ENCODE data around the gene CNRIP1. TPM values are rescaled to one million over a fixed set of nuclear protein-coding genes. Genes with fewer than 3 reads are reported as not detected.

CNRIP1 gene
- total RNA-seq, 1 experiment from 2014 or later, result 0.84 TPM

DNA sequence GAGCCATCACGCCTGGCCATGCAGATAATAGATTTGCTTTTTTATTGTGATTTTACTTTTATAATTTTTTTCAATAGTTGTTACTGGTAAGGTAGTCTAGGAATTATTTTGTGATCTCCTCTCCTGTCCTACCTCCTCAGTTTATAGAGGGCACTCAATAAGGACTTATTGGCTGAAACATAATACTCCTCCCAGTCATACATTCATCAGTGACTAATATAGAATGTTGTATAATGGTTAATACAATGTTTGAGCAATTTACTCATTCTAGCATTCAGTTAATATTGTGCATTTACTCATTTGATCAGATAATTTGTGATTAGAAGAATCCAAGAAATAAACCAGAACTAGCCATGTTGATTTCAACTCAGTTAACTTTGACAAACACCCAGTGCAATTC is 41.6 kb downstream of the CNRIP1 start:
- ChIA-PET CTCF (interaction anchor here (0.6 to 1.9 kb wide), 2 partner anchors 103 to 156 kb away, joined by 3 to 8 read pairs; no protein-coding TSS in a partner anchor), POLR2A (interaction anchor here (0.6 to 20.2 kb wide), 3 partner anchors 10 to 25 kb away, joined by 3 to 308 read pairs (median 7); partner anchors contain the start of gene PPP3R1)
- Mint-ChIP-seq H3K27me3 (ENCODE audit: insufficient read depth, unreplicated experiment) (no peaks in the 10 kb centered on the region), H3K9me3 (ENCODE audit: unreplicated experiment) (no peaks in the 10 kb centered on the region), H3K4me1 (ENCODE audit: insufficient read depth, unreplicated experiment) (peaks cover 7% of the 10 kb centered on the region), H3K36me3 (ENCODE audit: insufficient read depth, unreplicated experiment) (no peaks in the 10 kb centered on the region), H3K4me3 (ENCODE audit: unreplicated experiment) (no peak overlapping the region), H3K27ac (ENCODE audit: low read depth, unreplicated experiment) (no peak overlapping the region)
- DNase-seq (ENCODE audit: unreplicated experiment), result no peak
- intact Hi-C loops (cut with micrococcal nuclease), result no loop called here
- BruUV-seq (replicated peaks), result no TSS peak
- TF ChIP-seq, protein P1, sequence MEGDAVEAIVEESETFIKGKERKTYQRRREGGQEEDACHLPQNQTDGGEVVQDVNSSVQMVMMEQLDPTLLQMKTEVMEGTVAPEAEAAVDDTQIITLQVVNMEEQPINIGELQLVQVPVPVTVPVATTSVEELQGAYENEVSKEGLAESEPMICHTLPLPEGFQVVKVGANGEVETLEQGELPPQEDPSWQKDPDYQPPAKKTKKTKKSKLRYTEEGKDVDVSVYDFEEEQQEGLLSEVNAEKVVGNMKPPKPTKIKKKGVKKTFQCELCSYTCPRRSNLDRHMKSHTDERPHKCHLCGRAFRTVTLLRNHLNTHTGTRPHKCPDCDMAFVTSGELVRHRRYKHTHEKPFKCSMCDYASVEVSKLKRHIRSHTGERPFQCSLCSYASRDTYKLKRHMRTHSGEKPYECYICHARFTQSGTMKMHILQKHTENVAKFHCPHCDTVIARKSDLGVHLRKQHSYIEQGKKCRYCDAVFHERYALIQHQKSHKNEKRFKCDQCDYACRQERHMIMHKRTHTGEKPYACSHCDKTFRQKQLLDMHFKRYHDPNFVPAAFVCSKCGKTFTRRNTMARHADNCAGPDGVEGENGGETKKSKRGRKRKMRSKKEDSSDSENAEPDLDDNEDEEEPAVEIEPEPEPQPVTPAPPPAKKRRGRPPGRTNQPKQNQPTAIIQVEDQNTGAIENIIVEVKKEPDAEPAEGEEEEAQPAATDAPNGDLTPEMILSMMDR (IDR thresholded peaks at IDR 0.05; ENCODE audit: unreplicated experiment), result no peak

DNA sequence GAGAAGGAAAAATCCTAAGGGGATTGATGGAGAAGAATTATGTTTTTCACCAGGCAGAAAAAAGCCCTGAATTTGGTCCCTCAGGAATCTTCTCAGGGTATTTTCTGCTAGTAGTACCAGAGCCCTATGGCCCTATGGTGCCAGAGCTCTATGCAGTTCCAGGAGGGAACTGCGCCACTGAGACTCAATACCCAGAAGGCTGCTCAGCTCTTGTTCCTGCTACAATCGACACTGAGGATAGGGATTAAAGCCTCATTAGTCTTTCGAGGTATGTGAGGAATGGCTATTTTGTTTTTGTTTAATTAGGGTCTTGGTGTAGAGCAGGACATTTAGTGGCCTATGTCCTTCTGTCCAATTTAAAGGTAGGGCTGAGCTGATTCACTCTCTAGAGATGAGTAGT is 45.7 kb downstream of the CNRIP1 start:
- intact Hi-C loops (cut with micrococcal nuclease), result no loop called here
- DNase-seq (ENCODE audit: unreplicated experiment), result no peak
- Mint-ChIP-seq H3K27me3 (ENCODE audit: insufficient read depth, unreplicated experiment) (peaks cover 18% of the 10 kb centered on the region), H3K36me3 (ENCODE audit: insufficient read depth, unreplicated experiment) (no peaks in the 10 kb centered on the region), H3K4me1 (ENCODE audit: insufficient read depth, unreplicated experiment) (no peaks in the 10 kb centered on the region), H3K9me3 (ENCODE audit: unreplicated experiment) (no peaks in the 10 kb centered on the region), H3K27ac (ENCODE audit: low read depth, unreplicated experiment) (no peak overlapping the region), H3K4me3 (ENCODE audit: unreplicated experiment) (no peak overlapping the region)
- BruUV-seq (replicated peaks), result no TSS peak
- ChIA-PET POLR2A (interaction anchor here (20.2 kb wide), 1 partner anchor 21 kb away, joined by 308 read pairs; the partner anchor contains the start of gene PPP3R1), CTCF (no interaction called here)
- TF ChIP-seq, protein P1 (IDR thresholded peaks at IDR 0.05; ENCODE audit: unreplicated experiment), result no peak

DNA sequence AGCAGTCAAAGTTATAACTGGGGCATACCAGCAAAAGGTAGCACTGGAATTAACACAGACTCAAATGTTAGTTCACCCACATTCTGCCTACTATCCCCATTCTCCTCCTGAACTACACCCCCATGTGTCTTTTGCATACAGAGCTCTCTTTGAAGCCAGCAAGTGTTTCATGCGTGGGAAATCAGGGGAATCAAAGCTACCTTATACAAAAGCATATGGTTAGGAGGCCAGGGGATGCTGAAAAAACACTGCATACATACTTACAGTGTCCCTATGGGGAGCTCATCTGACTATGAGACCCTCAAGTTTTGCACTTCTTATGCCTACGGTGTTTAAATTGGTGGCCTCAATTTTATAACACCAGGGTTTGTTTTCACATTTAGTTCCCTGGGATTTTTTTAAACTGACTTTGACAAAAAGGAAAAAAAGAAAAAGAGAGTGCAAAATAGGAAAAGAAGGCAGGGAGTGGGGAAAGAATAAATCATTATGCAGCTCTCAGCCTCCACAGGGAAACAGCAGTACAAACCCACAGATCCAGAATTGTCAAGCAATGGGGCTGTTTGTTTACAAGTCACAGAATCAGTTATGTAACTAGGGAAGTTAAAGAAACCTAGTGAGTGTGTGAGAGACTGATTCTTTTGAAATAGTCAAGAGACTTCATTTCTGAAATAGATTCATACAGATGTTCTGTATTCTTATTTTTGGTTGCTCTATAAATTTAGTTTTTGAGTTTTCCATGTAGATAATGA is 47.3 kb downstream of the CNRIP1 start:
- Mint-ChIP-seq H3K27me3 (ENCODE audit: insufficient read depth, unreplicated experiment) (peaks cover 18% of the 10 kb centered on the region), H3K36me3 (ENCODE audit: insufficient read depth, unreplicated experiment) (no peaks in the 10 kb centered on the region), H3K4me1 (ENCODE audit: insufficient read depth, unreplicated experiment) (no peaks in the 10 kb centered on the region), H3K4me3 (ENCODE audit: unreplicated experiment) (no peak overlapping the region), H3K27ac (ENCODE audit: low read depth, unreplicated experiment) (no peak overlapping the region), H3K9me3 (ENCODE audit: unreplicated experiment) (no peaks in the 10 kb centered on the region)
- TF ChIP-seq, protein P1 (IDR thresholded peaks at IDR 0.05; ENCODE audit: unreplicated experiment), result no peak
- no peak for DNase-seq (ENCODE audit: unreplicated experiment)
- ChIA-PET CTCF (interaction anchor here (0.7 to 1.0 kb wide), 2 partner anchors 11 to 351 kb away, joined by 3 to 4 read pairs; no protein-coding TSS in a partner anchor), POLR2A (interaction anchor here (0.7 to 1.5 kb wide), 3 partner anchors 11 to 1204 kb away, joined by 3 to 7 read pairs (median 3); partner anchors contain the start of gene PPP3R1)
- intact Hi-C loops (cut with micrococcal nuclease), result no loop called here
- no TSS peak for BruUV-seq (replicated peaks)

DNA sequence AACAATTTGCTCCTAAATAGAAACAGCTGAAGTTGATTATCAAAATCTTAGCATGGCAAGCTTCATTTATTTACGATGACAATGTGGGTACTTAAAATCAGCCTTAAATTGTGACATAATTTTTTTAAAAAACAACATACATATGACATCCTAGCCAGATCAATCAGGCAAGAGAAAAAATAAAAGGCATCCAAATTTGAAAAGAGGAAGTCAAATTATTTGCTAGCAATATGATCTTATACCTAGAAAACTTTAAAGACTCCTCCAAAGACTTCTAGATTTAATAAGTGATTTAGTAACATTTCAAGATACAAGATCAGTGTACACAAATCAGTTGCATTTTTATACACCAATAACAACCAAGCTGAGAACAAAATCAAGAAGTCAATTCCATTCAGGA is 53.1 kb downstream of the CNRIP1 start:
- Mint-ChIP-seq H3K27ac (ENCODE audit: low read depth, unreplicated experiment) (no peak overlapping the region), H3K27me3 (ENCODE audit: insufficient read depth, unreplicated experiment) (peaks cover 7% of the 10 kb centered on the region), H3K4me1 (ENCODE audit: insufficient read depth, unreplicated experiment) (no peaks in the 10 kb centered on the region), H3K36me3 (ENCODE audit: insufficient read depth, unreplicated experiment) (no peaks in the 10 kb centered on the region), H3K4me3 (ENCODE audit: unreplicated experiment) (no peak overlapping the region), H3K9me3 (ENCODE audit: unreplicated experiment) (no peaks in the 10 kb centered on the region)
- POLR2A ChIA-PET, result interaction anchor here (0.9 to 1.3 kb wide), 2 partner anchors 14 to 26 kb away, joined by 3 to 6 read pairs; partner anchors contain the start of gene PPP3R1
- CTCF ChIA-PET, result interaction anchor here (1.0 kb wide), 1 partner anchor 16 kb away, joined by 5 read pairs; no protein-coding TSS in a partner anchor
- intact Hi-C loops (cut with micrococcal nuclease), result no loop called here
- no peak for DNase-seq (ENCODE audit: unreplicated experiment)
- no TSS peak for BruUV-seq (replicated peaks)
- TF ChIP-seq, protein P1 (IDR thresholded peaks at IDR 0.05; ENCODE audit: unreplicated experiment), result no peak
